Measurements from ENCODE around the gene OSTC. TPM values are rescaled to one million over a fixed set of nuclear protein-coding genes. Genes with fewer than 3 reads are reported as not detected.

OSTC gene
- total and polyA plus RNA-seq, 10 donors: 53.8 to 105 (median 62.4) TPM

GRCh38 chr4:108717386-108717785 lies 67.0 kb downstream of the OSTC start:
- H3K9me3 ChIP-seq: no peaks in the 10 kb centered on the region
- no peak for DNase-seq
- intact Hi-C loops (cut with DNase I; ENCODE audit: low total_unique reads): no loop called here
- no peak overlapping the region for H3K4me3 ChIP-seq
- H3K27me3 ChIP-seq (replicated peaks in 1 of 7): no peaks in the 10 kb centered on the region
- no peak overlapping the region for H3K27ac ChIP-seq
- TF ChIP-seq CTCF (IDR thresholded peaks at IDR 0.05 in 8 of 11, conservative IDR thresholded peaks at IDR 0.05 in 3 of 11): no peak
- TF ChIP-seq POLR2AphosphoS5 (IDR thresholded peaks at IDR 0.05): no peak
- TF ChIP-seq POLR2A (IDR thresholded peaks at IDR 0.05): no peak
- WGBS, 5 donors: 57 to 73% (median 60%) methylated on average over 2 of the region's 2 CpGs
- no peaks in the 10 kb centered on the region for H3K36me3 ChIP-seq
- no peaks in the 10 kb centered on the region for H3K4me1 ChIP-seq

Small RNAs within 50 kb of the gene (small RNA-seq; reads per million reads assigned to genes)
- 0 reads per million in 4 donors for gene RNU6-431P

Other genes with a start within 250 kb of the OSTC start
- 1,000 to 10,000 TPM in 5 of 7 donors, 100 to 1,000 TPM in 2; 845 to 1,523 (median 1,227) TPM for gene RPL34, start 30.0 kb upstream of the OSTC start, total RNA-seq
- gene RPL34, start 30.0 kb upstream of the OSTC start, polyA plus RNA-seq: over 10,000 TPM in 2 of 3 donors, 1,000 to 10,000 TPM in 1; 9,319 to 15,266 (median 12,523) TPM
- 1 to 10 TPM in 4 of 7 donors, under 1 TPM in 2, not detected in 1; 0.50 to 3.1 (median 1.7) TPM for gene ETNPPL, start 112.5 kb downstream of the OSTC start, total RNA-seq
- gene ETNPPL, start 112.5 kb downstream of the OSTC start, polyA plus RNA-seq: 1 to 10 TPM; 1.0 to 1.6 (median 1.0) TPM

All from spleen (tissue), 11 donors.